Mesendoderm (in vitro differentiated cells): ENCODE data around the gene SLC25A44.

Experiments used
- DNase-seq: peaks from one replicate; pipeline ENCODE4 v3.0.0; 2013
- H2AK5ac ChIP-seq: 2 replicates; pipeline ENCODE4 v1.6.1; 2013; ENCODE audit warnings: low read length, inconsistent platforms
- H2BK120ac ChIP-seq: 2 replicates; pipeline ENCODE4 v1.6.1; 2013; ENCODE audit warnings: low read depth, mild to moderate bottlenecking, low read length, moderate library complexity, mixed read lengths
- H2BK15ac ChIP-seq: replicated peaks from 2 replicates; pipeline ENCODE4 v1.6.1; 2013; ENCODE audit warnings: low read depth, mild to moderate bottlenecking, moderate library complexity
- H2BK5ac ChIP-seq: 2 replicates; pipeline ENCODE4 v1.6.1; 2013; ENCODE audit warnings: low read length, inconsistent platforms
- H3K18ac ChIP-seq: 2 replicates; pipeline ENCODE4 v1.6.1; 2013; ENCODE audit warnings: mild to moderate bottlenecking, low read length, mixed read lengths
- H3K23ac ChIP-seq: one replicate; pipeline ENCODE4 v1.6.1; 2013; ENCODE audit warnings: low read length
- H3K27ac ChIP-seq: 2 replicates; pipeline ENCODE4 v1.5.1; 2013; ENCODE audit warnings: low read depth, mild to moderate bottlenecking, inconsistent platforms, low read length, moderate library complexity
- H3K27me3 ChIP-seq: 2 replicates; pipeline ENCODE4 v1.6.1; 2013; ENCODE audit warnings: low read length, control low read depth, mild to moderate bottlenecking, inconsistent platforms; ENCODE audit not compliant: insufficient read depth, poor library complexity
- H3K36me3 ChIP-seq: 2 replicates; pipeline ENCODE4 v1.6.1; 2013; ENCODE audit warnings: low read length, inconsistent platforms; ENCODE audit not compliant: control insufficient read depth, insufficient read depth
- H3K4ac ChIP-seq: one replicate; pipeline ENCODE4 v1.6.1; 2013; ENCODE audit warnings: low read depth, mild to moderate bottlenecking, low read length, moderate library complexity
- H3K4me1 ChIP-seq: 2 replicates; pipeline ENCODE4 v1.6.1; 2013; ENCODE audit warnings: low read depth, low read length, inconsistent platforms; ENCODE audit not compliant: control insufficient read depth
- H3K4me2 ChIP-seq: 2 replicates; pipeline ENCODE4 v1.6.1; 2013; ENCODE audit warnings: low read length
- H3K4me3 ChIP-seq: 2 replicates; pipeline ENCODE4 v1.5.1; 2013; ENCODE audit warnings: mild to moderate bottlenecking, low read length
- H3K56ac ChIP-seq: one replicate; pipeline ENCODE4 v1.6.1; 2013; ENCODE audit warnings: low read length
- H3K79me1 ChIP-seq: 2 replicates; pipeline ENCODE4 v1.6.1; 2013; ENCODE audit warnings: low read length, inconsistent platforms
- H3K79me2 ChIP-seq: 2 replicates; pipeline ENCODE4 v1.6.1; 2013; ENCODE audit warnings: mild to moderate bottlenecking, low read length; ENCODE audit not compliant: control insufficient read depth, insufficient read depth
- H3K9ac ChIP-seq: 2 replicates; pipeline ENCODE4 v1.6.1; 2013; ENCODE audit warnings: low read length, inconsistent platforms
- H4K5ac ChIP-seq: one replicate; pipeline ENCODE4 v1.6.1; 2013; ENCODE audit warnings: low read length
- H4K8ac ChIP-seq: one replicate; pipeline ENCODE4 v1.6.1; 2013; ENCODE audit warnings: low read depth, mild to moderate bottlenecking, control low read depth, low read length, moderate library complexity
- WGBS: extraction: QIAGEN DNeasy Blood & Tissue Kit; methylation state at CpG from one replicate; pipeline ENCODE4 v1.1.7; 2013; ENCODE audit warnings: low lambda C conversion rate, missing lambda C conversion rate; ENCODE audit not compliant: insufficient coverage; ENCODE audit errors: extremely low coverage; 5-methylcytosine and 5-hydroxymethylcytosine counted together

Gene SLC25A44

GRCh38 chr1:156160000-156160742 is 33.7 kb upstream of the SLC25A44 start:
- Histone ChIP-seq H3K9ac (peak overlapping the region; percentile 71), H3K79me1 (no peaks in the 10 kb centered on the region), H2BK5ac (peak overlapping the region; percentile 29), H2BK15ac (no peak overlapping the region), H3K4ac (no peak overlapping the region), H3K27ac (no peak overlapping the region), H4K5ac (no peak overlapping the region), H4K8ac (no peak overlapping the region), H3K79me2 (no peaks in the 10 kb centered on the region), H3K18ac (no peak overlapping the region), H2AK5ac (no peak overlapping the region), H3K56ac (peak overlapping the region; percentile 85), H3K4me3 (no peak overlapping the region), H3K36me3 (no peaks in the 10 kb centered on the region), H3K27me3 (no peaks in the 10 kb centered on the region), H3K4me2 (peak overlapping the region; percentile 39), H3K4me1 (peaks cover 4% of the 10 kb centered on the region), H3K23ac (no peak overlapping the region), H2BK120ac (no peak overlapping the region)
- WGBS: no CpG with 5 or more reads among the region's 13 CpGs
- DNase-seq: no peak

- Histone ChIP-seq H3K56ac (peak overlapping the region; percentile 85), H3K9ac (peak overlapping the region; percentile 71), H3K18ac (no peak overlapping the region), H3K4me1 (peaks cover 4% of the 10 kb centered on the region), H3K4ac (no peak overlapping the region), H2BK15ac (no peak overlapping the region), H3K23ac (no peak overlapping the region), H3K27ac (no peak overlapping the region), H2BK5ac (peak overlapping the region; percentile 29), H2BK120ac (no peak overlapping the region), H3K79me2 (no peaks in the 10 kb centered on the region), H4K5ac (no peak overlapping the region), H3K79me1 (no peaks in the 10 kb centered on the region), H3K4me3 (peak overlapping the region; percentile 1), H3K4me2 (peak overlapping the region; percentile 39), H3K27me3 (no peaks in the 10 kb centered on the region), H3K36me3 (no peaks in the 10 kb centered on the region), H4K8ac (no peak overlapping the region), H2AK5ac (no peak overlapping the region)
- no CpG with 5 or more reads among the region's 22 CpGs for WGBS
- peak; percentile 82 for DNase-seq
Observed at GRCh38 chr1:156160743-156161171, 33.1 kb upstream of the SLC25A44 start.

GRCh38 chr1:156162430-156163037 is 31.4 kb upstream of the SLC25A44 start:
- Histone ChIP-seq H3K4me2 (no peak overlapping the region), H3K4me1 (peaks cover 4% of the 10 kb centered on the region), H3K23ac (no peak overlapping the region), H4K5ac (no peak overlapping the region), H2BK5ac (no peak overlapping the region), H3K36me3 (no peaks in the 10 kb centered on the region), H3K79me1 (no peaks in the 10 kb centered on the region), H3K27me3 (no peaks in the 10 kb centered on the region), H4K8ac (no peak overlapping the region), H2BK120ac (no peak overlapping the region), H3K18ac (no peak overlapping the region), H3K4ac (no peak overlapping the region), H3K9ac (no peak overlapping the region), H3K56ac (peak overlapping the region; percentile 11), H2BK15ac (no peak overlapping the region), H3K27ac (no peak overlapping the region), H3K4me3 (no peak overlapping the region), H3K79me2 (no peaks in the 10 kb centered on the region), H2AK5ac (no peak overlapping the region)
- no peak for DNase-seq
- no CpG with 5 or more reads among the region's 5 CpGs for WGBS

GRCh38 chr1:156163712-156164111 is 30.2 kb upstream of the SLC25A44 start:
- no peak overlapping the region for H3K56ac ChIP-seq
- H4K5ac ChIP-seq: no peak overlapping the region
- no peak overlapping the region for H3K9ac ChIP-seq
- H3K4me3 ChIP-seq: no peak overlapping the region
- H3K4ac ChIP-seq: no peak overlapping the region
- peaks cover 4% of the 10 kb centered on the region for H3K4me1 ChIP-seq
- no peak overlapping the region for H2BK5ac ChIP-seq
- H3K18ac ChIP-seq: no peak overlapping the region
- no peaks in the 10 kb centered on the region for H3K79me1 ChIP-seq
- H3K36me3 ChIP-seq: no peaks in the 10 kb centered on the region
- no peaks in the 10 kb centered on the region for H3K27me3 ChIP-seq
- H3K4me2 ChIP-seq: no peak overlapping the region
- H4K8ac ChIP-seq: no peak overlapping the region
- no peak overlapping the region for H2AK5ac ChIP-seq
- no peak overlapping the region for H2BK15ac ChIP-seq
- no peak for DNase-seq
- WGBS: no CpG with 5 or more reads among the region's 1 CpG
- H3K23ac ChIP-seq: no peak overlapping the region
- no peak overlapping the region for H3K27ac ChIP-seq
- H3K79me2 ChIP-seq: no peaks in the 10 kb centered on the region
- H2BK120ac ChIP-seq: no peak overlapping the region

- Histone ChIP-seq H3K79me2 (no peaks in the 10 kb centered on the region), H2BK5ac (no peak overlapping the region), H4K8ac (no peak overlapping the region), H3K18ac (no peak overlapping the region), H2BK120ac (no peak overlapping the region), H3K27me3 (no peaks in the 10 kb centered on the region), H3K56ac (no peak overlapping the region), H3K79me1 (no peaks in the 10 kb centered on the region), H2AK5ac (no peak overlapping the region), H3K4ac (no peak overlapping the region), H2BK15ac (no peak overlapping the region), H3K27ac (no peak overlapping the region), H4K5ac (no peak overlapping the region), H3K4me1 (peaks cover 4% of the 10 kb centered on the region), H3K4me2 (no peak overlapping the region), H3K23ac (no peak overlapping the region), H3K4me3 (no peak overlapping the region), H3K36me3 (no peaks in the 10 kb centered on the region), H3K9ac (no peak overlapping the region)
- 100% methylated on average over 2 of the region's 6 CpGs for WGBS
- no peak for DNase-seq
Observed at GRCh38 chr1:156164125-156164831, 29.6 kb upstream of the SLC25A44 start.
